AG09319 (cell line): ENCODE measurements around the gene IQSEC3.

Experiments
- DNase-seq: peaks from one replicate; pipeline ENCODE4 v3.0.0-alpha.2; 2010; ENCODE audit warnings: low read depth; ENCODE audit errors: extremely low read depth
- CTCF ChIP-seq: IDR thresholded peaks from 2 replicates; pipeline ENCODE4 v1.5.1; 2011; ENCODE audit warnings: low read depth, mild to moderate bottlenecking, inconsistent platforms, low read length, moderate library complexity

The IQSEC3 gene

GRCh38 chr12:117311-117710, 50.7 kb downstream of the IQSEC3 start:
- DNase-seq = no peak
- TF ChIP-seq CTCF = no peak

DNA sequence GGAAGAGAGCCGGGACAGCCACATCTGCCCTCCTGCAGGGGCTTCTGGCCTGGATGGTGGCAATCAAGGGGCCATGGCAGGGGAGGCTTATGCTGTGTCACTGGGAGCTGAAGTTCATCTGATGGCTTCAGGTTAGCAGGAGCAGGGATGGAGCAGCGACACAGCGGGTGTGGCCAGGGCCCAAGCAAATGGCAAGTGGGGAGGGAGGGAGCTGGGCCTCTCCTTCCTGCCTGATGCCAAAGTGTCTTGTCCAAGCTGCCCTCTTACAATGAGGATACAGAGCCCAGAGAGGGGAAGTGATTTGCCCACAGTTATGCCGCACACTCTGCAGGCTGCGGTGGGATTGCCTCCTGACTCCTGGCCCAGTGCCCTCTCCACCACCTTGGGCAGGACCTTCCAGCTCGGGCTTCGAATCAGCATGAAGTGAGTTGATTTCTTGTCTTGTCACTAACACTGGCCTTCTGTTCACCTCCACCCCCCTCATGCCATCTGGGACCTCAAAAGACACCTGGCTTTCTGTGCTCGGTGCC, 51.3 kb downstream of the IQSEC3 start:
- no peak for TF ChIP-seq CTCF
- DNase-seq = no peak

- no peak for TF ChIP-seq CTCF
- DNase-seq = no peak
Measured at GRCh38 chr12:118591-118990, 52.0 kb downstream of the IQSEC3 start.

DNA sequence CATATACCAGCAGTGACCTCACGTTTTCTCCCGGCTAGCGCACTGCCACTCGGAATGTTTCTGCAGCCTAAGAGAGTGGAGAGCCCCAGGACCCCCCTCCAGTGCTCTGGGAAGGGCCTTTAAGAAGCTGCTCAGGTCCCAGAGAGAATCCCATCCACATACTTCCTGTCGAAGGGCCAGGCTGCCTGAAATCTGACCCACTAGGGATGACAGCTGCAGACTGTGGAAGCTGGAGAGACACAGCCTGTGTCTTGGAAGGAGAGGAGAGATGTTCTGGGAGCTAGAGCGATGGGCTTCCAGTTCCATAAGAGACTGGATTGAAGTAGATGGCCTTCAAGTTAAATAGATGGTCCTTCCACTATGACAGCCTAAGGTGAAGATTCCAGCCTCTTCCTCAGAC, 54.4 kb downstream of the IQSEC3 start:
- no peak for DNase-seq
- TF ChIP-seq CTCF = no peak

GRCh38 chr12:121647-122046, 55.1 kb downstream of the IQSEC3 start:
- DNase-seq = no peak
- no peak for TF ChIP-seq CTCF

- no peak for TF ChIP-seq CTCF
- no peak for DNase-seq
Measured at GRCh38 chr12:125075-125474, 58.5 kb downstream of the IQSEC3 start.

GRCh38 chr12:125566-125965, 59.0 kb downstream of the IQSEC3 start:
- no peak for DNase-seq
- no peak for TF ChIP-seq CTCF

GRCh38 chr12:128079-128478, 61.5 kb downstream of the IQSEC3 start:
- no peak for TF ChIP-seq CTCF
- DNase-seq = no peak
